Ishikawa (cell line): ENCODE results near the gene MYO16.

ENCODE experiments used
- CEBPB ChIP-seq: IDR thresholded peaks from 2 replicates; pipeline ENCODE4 v1.6.1; 2012
- EGR1 ChIP-seq: IDR thresholded peaks from 2 replicates; pipeline ENCODE4 v1.6.1; 2012

GRCh38 chr13:109007946-109008345 is 378.5 kb downstream of the MYO16 start:
- no peak for TF ChIP-seq EGR1
- no peak for TF ChIP-seq CEBPB
